Thyroid gland (tissue), 4 donors: Measurements from ENCODE around the gene ACAA2.

Experiments
- POLR2A ChIP-seq, 2 donors: fragments of 450-650 bp; IDR thresholded peaks; one replicate each; pipeline ENCODE4 v1.6.1; 2017; ENCODE audit warnings: antibody characterized with exemption in 2 of 2, mild to moderate bottlenecking in 2 of 2, moderate library complexity in 1 of 2
- TF ChIP-seq, protein P1 (sequence below), 6 experiments: fragments of 200-600 bp in 3 of 6; fragments of 450-650 bp in 3 of 6; sonication (generic) in 3 of 6; IDR thresholded peaks; one replicate each; pipeline ENCODE4 v1.5.1; 2016 to 2019; ENCODE audit warnings: antibody characterized with exemption in 6 of 6, mild to moderate bottlenecking in 2 of 6, inconsistent platforms in 1 of 6, moderate library complexity in 1 of 6

DNA sequence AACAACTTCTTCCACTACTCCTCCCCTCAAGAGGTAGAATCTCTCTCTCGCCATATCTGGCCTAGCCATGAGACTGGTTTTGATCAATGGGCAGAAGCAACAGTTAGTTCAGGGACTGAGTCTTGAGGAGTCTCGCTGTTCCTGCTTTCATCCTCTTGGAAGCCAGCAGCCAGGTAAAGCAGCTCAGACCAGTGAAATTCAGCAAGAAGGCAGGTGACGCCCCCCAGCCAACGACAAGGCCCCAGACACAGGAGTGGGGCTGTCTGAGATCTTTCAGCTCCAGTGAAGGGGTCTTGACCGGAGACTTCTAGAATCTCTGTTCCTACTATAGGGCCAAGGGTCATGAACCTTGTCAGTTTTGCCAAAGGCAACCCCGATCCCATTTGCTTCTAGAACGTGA, 39.7 kb upstream of the ACAA2 start:
- TF ChIP-seq, protein P1, sequence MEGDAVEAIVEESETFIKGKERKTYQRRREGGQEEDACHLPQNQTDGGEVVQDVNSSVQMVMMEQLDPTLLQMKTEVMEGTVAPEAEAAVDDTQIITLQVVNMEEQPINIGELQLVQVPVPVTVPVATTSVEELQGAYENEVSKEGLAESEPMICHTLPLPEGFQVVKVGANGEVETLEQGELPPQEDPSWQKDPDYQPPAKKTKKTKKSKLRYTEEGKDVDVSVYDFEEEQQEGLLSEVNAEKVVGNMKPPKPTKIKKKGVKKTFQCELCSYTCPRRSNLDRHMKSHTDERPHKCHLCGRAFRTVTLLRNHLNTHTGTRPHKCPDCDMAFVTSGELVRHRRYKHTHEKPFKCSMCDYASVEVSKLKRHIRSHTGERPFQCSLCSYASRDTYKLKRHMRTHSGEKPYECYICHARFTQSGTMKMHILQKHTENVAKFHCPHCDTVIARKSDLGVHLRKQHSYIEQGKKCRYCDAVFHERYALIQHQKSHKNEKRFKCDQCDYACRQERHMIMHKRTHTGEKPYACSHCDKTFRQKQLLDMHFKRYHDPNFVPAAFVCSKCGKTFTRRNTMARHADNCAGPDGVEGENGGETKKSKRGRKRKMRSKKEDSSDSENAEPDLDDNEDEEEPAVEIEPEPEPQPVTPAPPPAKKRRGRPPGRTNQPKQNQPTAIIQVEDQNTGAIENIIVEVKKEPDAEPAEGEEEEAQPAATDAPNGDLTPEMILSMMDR (IDR thresholded peaks at IDR 0.05) = no peak
- no peak for TF ChIP-seq POLR2A (IDR thresholded peaks at IDR 0.05)
